Gastroesophageal sphincter (tissue), 3 donors: ENCODE results near the gene RAB23.

Experiments
- EP300 ChIP-seq: sonication (generic); formaldehyde crosslinking; IDR thresholded peaks from one replicate; pipeline ENCODE4 v1.6.1; 2017; ENCODE audit warnings: antibody characterized with exemption, mild to moderate bottlenecking
- POLR2AphosphoS5 ChIP-seq: sonication (generic); formaldehyde crosslinking; IDR thresholded peaks from one replicate; pipeline ENCODE4 v1.6.1; 2017; ENCODE audit warnings: antibody characterized with exemption
- TF ChIP-seq, protein P1 (sequence below), 4 experiments: fragments of 200-600 bp in 2 of 4; fragments of 450-650 bp in 2 of 4; sonication (generic) in 1 of 4; IDR thresholded peaks; one replicate each; pipeline ENCODE4 v1.5.1; 2017 to 2019; ENCODE audit warnings: antibody characterized with exemption in 4 of 4, mild to moderate bottlenecking in 2 of 4, moderate library complexity in 2 of 4

GRCh38 chr6:57255451-57256169 lies 33.5 kb upstream of the RAB23 start:
- TF ChIP-seq, protein P1, sequence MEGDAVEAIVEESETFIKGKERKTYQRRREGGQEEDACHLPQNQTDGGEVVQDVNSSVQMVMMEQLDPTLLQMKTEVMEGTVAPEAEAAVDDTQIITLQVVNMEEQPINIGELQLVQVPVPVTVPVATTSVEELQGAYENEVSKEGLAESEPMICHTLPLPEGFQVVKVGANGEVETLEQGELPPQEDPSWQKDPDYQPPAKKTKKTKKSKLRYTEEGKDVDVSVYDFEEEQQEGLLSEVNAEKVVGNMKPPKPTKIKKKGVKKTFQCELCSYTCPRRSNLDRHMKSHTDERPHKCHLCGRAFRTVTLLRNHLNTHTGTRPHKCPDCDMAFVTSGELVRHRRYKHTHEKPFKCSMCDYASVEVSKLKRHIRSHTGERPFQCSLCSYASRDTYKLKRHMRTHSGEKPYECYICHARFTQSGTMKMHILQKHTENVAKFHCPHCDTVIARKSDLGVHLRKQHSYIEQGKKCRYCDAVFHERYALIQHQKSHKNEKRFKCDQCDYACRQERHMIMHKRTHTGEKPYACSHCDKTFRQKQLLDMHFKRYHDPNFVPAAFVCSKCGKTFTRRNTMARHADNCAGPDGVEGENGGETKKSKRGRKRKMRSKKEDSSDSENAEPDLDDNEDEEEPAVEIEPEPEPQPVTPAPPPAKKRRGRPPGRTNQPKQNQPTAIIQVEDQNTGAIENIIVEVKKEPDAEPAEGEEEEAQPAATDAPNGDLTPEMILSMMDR (IDR thresholded peaks at IDR 0.05): no peak
- no peak for TF ChIP-seq EP300
- TF ChIP-seq POLR2AphosphoS5: no peak
